NCI-H446 treated with DMSO at 0.1 percent for 48 hours (cell line): Measurements from ENCODE around the gene ITGB5.
"Not testable (repeated sequence)": the region's sequence is repeated elsewhere in the genome, so short reads cannot be mapped to it uniquely, and the experiment has no call there.

ENCODE experiments used
- DNase-seq: peaks from one replicate; lab custom pipeline; 2025; lab: John Stamatoyannopoulos, UW

ITGB5 gene

DNA sequence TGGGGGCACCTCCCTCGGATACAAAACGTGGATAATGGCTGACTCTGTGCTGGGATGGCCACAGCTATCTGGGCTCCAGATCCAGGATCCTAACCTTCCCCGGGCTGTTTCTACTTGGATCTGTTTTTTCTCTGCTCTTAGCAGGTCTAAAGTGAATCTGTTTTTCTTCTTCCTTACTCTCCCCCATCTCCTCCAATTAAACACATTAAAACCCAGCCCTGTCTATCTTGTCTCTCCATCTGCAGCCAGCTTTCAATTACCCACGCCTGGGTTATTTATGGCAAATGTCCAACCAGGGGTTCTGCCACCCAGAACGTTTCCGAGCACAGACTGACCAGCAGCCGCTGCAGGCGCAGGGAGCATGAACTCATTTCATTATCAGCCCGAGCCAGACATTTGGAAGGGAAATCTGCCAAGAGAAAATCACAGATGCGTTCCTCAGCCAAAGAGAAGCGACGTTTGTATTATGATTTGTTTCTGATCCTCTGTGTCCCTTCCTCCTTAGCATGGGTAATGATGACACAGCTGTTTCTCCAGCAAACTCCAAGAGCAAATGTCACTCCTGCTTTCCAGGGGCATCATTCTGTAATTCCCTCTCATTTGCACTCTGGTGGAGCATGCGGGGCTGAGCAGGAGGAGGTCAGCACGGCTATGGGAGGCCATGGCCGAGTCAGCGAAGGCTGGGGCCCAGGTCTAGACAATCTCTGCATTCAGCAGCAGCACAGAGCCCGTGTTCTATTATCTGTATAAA, 114.9 kb downstream of the ITGB5 start:
- peak; percentile 80 for DNase-seq

DNA sequence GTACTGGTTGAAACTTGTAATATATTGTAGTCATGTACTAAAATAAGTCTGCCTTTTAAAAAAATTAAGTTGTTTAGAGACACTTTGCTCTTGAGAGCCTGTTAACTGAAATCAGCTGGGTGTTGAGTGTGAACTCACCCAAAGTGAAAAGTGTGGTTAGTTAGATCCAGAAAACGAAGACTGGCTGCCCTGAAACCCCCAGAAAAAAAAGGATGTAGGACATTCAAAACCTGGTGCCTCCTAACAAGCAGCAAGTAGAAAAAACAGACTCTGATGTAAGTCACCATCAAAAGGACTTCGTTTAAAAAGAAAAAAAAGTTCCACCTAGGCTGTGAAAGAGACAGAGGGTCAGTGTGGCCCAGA, 116.1 kb downstream of the ITGB5 start:
- DNase-seq = no peak

DNA sequence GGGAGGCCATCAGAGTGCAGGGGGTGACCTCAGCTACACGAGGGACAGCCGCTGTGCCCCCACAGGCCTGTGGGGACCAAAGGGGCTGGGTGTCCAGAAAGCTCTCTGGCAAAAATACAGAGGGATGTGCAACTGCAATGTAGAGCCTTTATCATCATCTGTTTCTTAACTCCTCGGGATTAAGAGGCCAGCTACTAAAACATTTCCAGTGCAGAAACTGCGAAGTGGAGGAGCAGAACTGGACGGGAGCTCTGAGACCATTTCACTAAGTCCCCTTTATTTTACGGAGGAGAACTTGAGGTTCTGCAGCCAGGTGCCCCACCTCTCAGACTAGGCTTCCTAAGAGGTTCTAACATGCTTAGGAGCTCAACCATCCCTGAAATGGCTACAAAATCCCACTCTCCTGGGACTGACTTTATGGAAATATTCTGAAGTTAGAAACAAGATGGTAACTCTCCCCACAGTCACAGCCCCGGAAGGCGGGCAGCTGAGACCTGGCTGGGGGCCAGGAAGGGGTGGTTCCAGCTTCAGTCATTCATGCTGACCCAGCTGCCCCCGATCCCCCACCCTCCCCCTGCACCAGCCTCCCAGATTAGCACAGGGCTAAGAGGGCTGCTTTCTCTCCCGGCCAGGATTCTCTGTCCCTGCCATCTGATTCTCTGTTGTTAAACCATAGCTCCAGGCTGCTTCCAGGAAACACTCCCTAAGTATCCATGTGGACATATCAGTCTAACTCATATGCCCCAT, 116.7 kb downstream of the ITGB5 start:
- DNase-seq = no peak

- no peak for DNase-seq
Observed at GRCh38 chr3:124769462-124769861, 117.7 kb downstream of the ITGB5 start.

- no peak for DNase-seq
Observed at GRCh38 chr3:124768812-124769211, 118.4 kb downstream of the ITGB5 start.

GRCh38 chr3:124767691-124768090, 119.5 kb downstream of the ITGB5 start:
- no peak for DNase-seq

- DNase-seq = no peak
Observed at GRCh38 chr3:124767264-124767663, 119.9 kb downstream of the ITGB5 start.

DNA sequence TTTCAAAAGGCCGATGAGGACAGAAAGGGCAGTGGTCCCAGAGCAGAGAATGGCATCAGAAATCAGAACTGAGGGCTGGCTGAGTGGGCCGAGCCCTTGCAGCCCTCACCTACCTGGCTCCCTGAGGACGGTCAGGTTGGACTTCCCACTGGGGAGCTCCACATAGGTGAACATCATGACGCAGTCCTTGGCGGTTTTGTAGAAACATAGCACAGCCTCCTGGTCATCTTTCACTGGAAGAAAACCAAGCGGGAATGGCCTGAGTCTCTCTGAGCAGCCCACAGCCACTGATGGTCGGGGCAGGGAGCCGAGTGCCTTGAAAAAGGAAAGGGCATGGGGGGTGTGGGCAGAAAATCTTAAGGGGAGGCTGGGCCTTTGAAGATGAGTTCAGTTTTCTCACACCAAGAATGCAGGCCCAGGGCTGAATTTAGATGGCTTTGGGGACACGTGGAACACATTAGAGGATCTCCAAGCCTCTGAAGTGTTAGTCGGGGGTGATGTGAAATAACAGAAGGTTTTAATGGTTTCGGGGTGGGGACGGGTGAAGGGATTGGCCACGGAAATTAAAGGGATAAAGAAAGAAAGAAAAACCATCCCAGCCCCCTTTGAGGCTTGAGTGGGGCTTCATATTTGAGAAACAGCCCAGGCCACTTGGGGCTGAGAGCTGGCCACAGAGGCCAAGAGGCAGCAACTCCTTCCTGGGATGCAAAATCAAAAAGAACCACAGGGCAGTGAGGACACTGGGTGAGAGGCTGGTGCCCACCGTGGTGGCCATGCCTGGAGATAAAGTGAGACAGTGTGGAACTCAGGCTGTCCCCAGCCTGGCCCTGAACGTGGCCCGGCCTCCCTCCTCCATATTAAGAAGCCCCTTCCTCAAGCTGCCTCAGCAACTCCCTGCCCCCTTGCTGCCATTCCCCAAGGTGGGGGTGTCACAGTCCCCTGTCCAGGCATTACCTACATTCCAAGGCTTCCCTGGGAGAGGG, 120.8 kb downstream of the ITGB5 start:
- no peak for DNase-seq

DNA sequence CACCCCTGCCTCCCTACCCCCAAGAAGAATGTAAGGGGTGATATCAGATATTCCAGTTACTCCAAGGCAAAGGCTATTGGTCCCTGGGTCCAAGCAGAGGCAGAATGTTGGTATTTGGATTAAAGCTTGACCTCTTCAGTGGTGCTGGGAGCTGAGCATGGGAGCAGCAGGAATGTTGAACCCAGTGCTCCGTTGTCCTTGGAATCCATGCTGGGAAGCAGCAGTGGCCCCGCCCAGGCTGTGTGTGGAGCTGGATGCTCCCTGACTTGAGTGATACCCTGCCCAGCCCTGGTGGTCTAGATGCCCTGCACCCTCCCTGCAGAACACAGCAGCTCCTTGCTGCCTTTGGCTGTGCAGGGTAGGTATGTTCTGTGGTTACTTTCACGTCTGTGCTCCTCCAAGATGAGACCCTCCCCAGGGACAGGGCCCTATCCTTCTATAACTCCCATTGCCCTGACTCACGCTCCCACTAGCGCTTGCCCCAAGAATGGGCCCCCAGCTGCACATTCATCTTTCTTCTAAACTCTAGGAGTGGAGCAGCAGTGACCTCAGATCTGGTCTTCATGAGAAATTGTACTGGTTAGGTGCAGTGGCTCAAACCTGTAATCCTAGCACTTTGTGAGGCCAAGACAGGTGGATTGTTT, 121.8 kb downstream of the ITGB5 start:
- DNase-seq = no peak

DNA sequence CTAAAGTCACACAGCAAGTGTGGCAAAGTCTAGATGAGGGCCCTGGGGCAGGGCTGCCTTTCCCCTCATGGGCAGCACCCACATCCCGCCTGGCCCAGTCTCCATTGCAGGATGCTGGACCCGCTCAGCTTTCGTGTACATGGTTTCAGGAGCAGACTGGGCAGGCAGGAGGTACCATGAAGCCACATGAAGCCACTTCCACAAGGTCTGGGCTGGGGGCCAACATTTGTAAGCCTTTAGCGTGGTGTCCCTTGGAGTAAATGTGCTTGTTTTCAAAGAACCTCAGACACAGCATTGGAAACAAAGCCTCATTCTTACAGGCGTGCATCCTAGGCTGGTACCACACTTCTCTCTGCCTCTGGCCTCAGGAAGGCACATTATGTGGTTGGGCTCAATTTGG, 122.4 kb downstream of the ITGB5 start:
- no peak for DNase-seq

DNA sequence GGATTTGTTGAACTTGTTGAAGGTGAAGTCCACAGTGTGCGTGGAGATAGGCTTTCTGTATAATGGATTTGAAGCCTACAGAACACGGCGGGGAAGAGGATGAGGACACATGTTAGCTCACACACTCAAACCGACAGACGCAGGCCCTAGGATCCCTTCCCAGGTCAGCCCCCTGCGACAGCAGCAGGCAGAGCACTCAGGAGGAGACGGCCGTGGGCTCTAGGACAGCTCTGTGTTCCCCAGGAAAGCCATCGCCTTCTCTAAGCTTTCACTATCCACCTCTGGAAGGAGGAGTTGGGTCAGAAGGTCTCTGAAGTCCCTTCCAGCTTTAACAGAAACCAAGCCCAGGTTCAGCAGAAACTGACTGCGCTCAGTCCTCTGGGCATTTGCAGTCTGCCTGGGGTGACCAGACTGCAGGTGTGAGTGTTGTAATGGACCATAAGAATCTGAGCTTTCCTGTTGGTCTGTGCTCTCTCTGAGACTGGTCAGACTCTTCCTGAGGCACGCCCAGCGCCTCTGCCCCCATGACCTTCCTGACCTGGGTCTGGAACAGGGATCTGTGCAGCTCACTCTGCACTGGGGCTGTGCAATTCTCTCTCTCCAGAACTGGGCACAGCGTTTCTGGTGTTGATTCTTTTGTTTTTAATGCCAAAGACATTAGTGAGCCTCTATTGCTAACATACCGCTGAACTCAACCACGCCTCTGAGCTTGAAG, 123.4 kb downstream of the ITGB5 start:
- no peak for DNase-seq

DNA sequence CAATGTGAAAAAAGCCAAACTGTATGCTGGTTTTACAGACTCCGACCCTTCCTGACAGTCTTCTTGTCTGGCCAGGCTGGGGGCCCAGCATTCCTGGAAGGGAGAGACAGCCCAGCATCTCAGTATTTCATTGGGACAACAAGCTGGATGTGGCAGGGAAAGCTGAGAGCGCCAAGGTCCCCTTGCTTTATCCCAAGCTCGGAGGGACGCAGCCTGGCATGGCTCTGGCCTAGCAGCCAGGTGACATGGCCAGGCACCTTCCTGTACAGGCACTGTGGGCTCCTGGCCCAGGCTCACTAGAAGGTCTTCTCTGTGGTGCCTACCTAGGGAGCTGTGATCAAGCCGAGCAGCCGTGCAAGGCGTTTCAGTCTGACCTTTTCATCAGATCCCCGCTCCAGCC, 124.0 kb downstream of the ITGB5 start:
- DNase-seq = no peak

DNA sequence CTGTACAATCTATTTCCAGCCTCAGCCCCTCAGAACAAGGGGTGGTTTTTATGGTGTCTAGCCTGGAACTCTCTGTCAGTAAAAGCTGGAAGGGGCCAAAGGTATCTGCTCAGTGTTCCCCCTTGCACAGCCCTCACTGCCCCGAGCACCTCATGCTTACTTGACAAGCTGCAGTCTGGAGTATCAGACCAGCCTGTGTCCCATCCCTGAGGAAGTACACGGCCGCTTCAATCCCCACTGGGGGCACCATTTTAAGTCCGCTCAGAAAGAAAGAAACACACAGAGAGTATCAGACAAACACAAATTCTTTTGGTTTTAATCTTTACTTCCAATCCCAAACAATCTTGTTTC, 124.5 kb downstream of the ITGB5 start:
- no peak for DNase-seq

GRCh38 chr3:124761935-124762660, 125.1 kb downstream of the ITGB5 start:
- no peak for DNase-seq

GRCh38 chr3:124761250-124761796, 125.8 kb downstream of the ITGB5 start:
- DNase-seq = peak; percentile 39

DNA sequence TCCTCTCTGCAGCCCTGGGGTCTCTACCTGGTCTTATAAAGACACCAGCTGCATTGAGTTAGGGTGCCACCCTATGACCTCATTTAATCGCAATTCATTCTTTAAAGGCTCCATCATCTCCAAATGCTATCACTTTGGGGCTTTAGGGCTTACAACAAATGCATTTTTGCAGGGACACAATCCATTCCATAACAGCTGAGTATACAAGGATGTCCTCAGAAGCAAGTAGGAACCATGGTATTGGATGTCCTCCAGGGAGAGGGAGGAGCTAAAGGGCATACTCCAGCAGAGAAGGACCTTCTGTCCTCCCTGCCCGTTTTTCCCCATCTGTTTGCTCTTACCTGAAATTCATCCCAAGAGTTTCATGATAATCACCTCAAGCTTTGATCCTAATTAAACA, 126.6 kb downstream of the ITGB5 start:
- no peak for DNase-seq

DNA sequence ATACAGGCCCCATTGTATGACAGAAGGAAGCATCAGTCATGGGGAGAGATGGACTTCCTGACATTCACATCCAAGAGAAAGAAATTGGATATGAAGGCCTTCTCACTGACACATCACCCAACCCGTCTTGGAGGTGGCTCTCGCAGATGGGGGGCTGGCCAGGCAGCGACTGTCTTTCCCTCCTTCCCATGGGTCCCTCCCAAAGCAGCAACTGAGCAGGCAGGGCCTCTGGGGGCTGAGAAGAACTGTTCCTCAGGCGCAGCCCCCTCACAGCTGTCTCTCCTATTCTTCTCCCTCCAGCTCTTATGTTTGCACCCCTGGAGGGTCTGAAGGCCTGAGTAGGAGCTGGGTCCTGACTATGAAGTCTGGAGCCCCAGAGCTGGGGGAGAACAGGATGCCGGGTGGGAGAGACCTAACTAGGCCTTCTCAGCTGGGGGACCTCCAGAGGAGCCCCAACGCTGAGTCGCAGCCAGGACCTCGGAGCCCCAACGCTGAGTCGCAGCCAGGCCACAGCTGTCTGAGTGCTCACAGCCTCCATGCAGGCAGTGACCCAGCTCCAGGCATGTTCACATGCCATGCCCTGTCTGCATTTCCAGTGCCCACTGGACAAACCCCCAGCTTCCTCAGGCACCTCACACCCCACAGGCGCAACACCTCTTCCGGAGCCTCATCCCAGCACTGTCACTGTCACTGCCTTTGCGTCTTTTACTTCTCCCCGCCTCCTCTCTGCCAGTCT, 127.3 kb downstream of the ITGB5 start:
- DNase-seq = no peak

DNA sequence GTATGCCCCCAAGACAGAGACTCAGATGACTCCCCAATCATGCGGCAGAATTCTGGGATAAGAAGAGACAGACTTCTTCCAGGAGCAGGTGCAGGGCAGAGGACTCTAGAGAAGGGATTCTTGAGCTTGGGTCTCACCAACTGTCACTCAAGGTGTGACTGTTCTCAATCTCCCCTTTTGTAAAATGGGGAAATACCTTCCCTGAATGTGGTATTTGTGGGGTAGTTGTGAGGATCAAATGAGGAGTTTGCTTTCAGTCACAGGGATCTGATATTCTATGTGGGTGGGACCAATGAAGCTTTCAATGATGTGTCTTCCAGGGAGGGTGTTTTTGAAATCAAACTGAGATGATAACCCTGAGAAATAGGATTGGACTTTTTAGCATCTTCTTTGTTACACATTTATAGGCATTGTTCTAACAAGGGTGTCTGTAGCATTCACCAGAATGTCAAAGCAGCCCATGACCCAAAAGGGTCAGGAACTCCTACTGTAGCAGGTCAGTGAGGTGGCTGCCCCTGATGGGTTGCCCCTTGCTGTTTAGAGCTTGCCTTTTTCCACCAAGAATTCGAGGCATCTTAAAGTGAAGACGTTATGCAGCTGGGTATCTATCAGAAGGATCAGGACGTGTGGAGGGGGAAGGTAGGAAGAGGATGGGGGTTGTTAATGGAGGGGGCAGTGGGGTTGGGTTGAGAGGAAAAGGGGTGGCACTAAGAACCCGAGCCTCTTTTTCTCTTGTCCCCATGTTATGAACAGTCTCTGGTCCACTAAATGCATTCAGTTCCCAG, 128.1 kb downstream of the ITGB5 start:
- DNase-seq = no peak

- DNase-seq = not testable (repeated sequence)
Observed at GRCh38 chr3:124757926-124758325, 129.2 kb downstream of the ITGB5 start.
